ENCODE measurements around the gene RASA2.
"Not testable (repeated sequence)": the region's sequence is repeated elsewhere in the genome, so short reads cannot be mapped to it uniquely, and the experiment has no call there.

RASA2 gene

DNA sequence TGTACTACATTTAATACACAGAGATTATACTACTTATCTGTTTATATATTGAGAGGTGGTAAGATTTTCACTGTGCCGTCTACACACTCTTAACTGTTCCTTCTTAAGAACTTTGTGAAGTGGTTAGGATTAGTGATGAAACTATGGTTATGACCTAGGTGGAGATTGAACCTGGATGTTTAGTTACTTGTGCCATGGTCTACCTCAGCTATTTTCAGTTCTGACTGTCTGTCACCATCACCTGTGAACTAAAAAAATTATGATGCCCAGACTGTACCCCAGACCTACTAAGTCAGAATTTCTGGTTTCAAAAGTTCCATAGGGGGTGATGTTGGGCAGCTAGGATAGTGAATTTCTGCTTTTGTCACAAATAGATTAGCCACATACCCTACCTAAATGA is 6.4 kb downstream of the RASA2 start:
- H3K4me2 ChIP-seq = no peak overlapping the region
- peaks cover 12 to 63% (median 27%) of the 10 kb centered on the region in 10 experiments for H3K4me1 ChIP-seq
- H3K9ac ChIP-seq = no peak overlapping the region
- peaks cover 0 to 7% (median 0%) of the 10 kb centered on the region in 11 experiments; a peak in 3 of 22 replicates for H3K27me3 ChIP-seq
- TF ChIP-seq Cebpa-rat (IDR thresholded peaks at IDR 0.05) = no peak
- peaks cover 0 to 56% (median 7%) of the 10 kb centered on the region in 11 experiments; a peak in 8 of 22 replicates for H3K36me3 ChIP-seq
- H3K9me3 ChIP-seq (replicated peaks in 1 of 11) = peaks cover 0 to 31% (median 7%) of the 10 kb centered on the region in 11 experiments; a peak in 11 of 22 replicates
- H4K20me1 ChIP-seq = peaks cover 27 to 76% (median 48%) of the 10 kb centered on the region in 11 experiments; a peak in 20 of 22 replicates
- no peak overlapping the region for H3K27ac ChIP-seq
- no peak overlapping the region for H3K4me3 ChIP-seq

DNA sequence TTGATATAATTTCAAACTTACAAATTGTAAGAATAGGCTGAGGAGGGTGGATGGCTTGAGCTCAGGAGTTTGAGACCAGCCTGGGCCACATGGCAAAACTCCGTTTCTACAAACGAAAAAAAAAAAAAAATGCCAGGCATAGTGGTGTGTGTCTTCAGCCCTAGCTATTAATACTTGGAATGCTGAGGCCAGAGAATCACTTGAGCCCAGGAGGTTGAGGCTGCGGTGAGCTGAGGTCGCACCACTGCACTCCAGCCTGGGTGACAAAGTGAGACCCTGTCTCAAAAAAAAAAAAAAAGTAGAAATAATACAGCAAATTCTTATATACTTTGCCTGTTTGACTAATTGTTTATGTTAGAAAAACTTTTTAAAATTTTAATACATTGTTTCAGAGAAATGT is 10.8 kb downstream of the RASA2 start:
- Histone ChIP-seq H3K27ac (peak overlapping the region; percentile 76 to 90 (median 88); a peak in 17 of 22 replicates), H4K20me1 (peaks cover 0 to 46% (median 8%) of the 10 kb centered on the region in 11 experiments; a peak in 11 of 22 replicates), H3K4me1 (peaks cover 24 to 52% (median 31%) of the 10 kb centered on the region in 10 experiments), H3K9me3 (replicated peaks in 1 of 11) (peaks cover 0 to 67% (median 20%) of the 10 kb centered on the region in 11 experiments; a peak in 16 of 22 replicates), H3K4me2 (peak overlapping the region in 7 of 11 experiments; percentile 17 to 91 (median 37); a peak in 13 of 22 replicates), H3K36me3 (peaks cover 0 to 61% (median 16%) of the 10 kb centered on the region in 11 experiments; a peak in 14 of 22 replicates)
- not testable (repeated sequence) for H3K9ac ChIP-seq, H3K4me3 ChIP-seq, H3K27me3 ChIP-seq

DNA sequence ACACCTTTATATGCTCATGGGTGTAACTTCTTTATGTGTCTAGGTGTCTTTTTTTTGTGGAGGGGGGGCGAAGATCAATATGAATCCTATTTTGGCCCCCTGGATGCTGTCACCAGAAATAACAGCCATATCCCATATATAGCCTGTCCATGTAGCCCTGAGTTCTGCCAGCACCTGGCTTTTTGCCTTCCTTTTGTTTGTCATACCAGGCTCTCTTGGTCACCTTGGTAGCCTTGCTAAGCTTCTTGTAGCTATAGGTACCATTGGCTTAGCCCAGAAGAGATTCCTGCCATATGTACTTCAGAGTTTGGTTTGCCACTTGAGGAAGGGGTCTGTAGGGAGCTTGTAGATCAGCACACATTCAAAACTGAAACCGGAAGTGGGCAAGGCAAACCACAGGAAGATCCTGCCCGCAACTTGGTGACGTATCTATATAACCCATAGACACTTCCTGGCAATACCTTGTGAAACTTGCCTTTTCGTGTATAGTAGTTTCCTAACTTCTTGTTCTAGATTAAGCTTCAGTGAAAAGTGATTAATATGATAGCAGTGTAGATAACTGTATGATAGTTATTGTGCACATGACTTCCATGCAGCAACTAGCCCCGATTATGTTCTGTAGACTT is 11.9 kb downstream of the RASA2 start:
- Histone ChIP-seq H3K27ac (peak overlapping the region; percentile 76 to 90 (median 88)), H4K20me1 (peaks cover 0 to 46% (median 2%) of the 10 kb centered on the region in 11 experiments; a peak in 7 of 22 replicates), H3K9me3 (replicated peaks in 1 of 11) (peaks cover 0 to 74% (median 20%) of the 10 kb centered on the region in 11 experiments; a peak in 16 of 22 replicates), H3K27me3 (no peaks in the 10 kb centered on the region), H3K4me2 (peak overlapping the region; percentile 73 to 92 (median 82)), H3K4me1 (peaks cover 24 to 41% (median 31%) of the 10 kb centered on the region in 10 experiments), H3K36me3 (peaks cover 0 to 62% (median 27%) of the 10 kb centered on the region in 11 experiments; a peak in 14 of 22 replicates), H3K4me3 (peak overlapping the region in 9 of 10 experiments; percentile 8 to 47 (median 31); a peak in 12 of 20 replicates), H3K9ac (peak overlapping the region; percentile 38 to 70 (median 64); a peak in 19 of 22 replicates)
- peak in 10 of 11 experiments; percentile 40 to 90 (median 80); a peak in 18 of 22 replicates for TF ChIP-seq Cebpa-rat (IDR thresholded peaks at IDR 0.05)

DNA sequence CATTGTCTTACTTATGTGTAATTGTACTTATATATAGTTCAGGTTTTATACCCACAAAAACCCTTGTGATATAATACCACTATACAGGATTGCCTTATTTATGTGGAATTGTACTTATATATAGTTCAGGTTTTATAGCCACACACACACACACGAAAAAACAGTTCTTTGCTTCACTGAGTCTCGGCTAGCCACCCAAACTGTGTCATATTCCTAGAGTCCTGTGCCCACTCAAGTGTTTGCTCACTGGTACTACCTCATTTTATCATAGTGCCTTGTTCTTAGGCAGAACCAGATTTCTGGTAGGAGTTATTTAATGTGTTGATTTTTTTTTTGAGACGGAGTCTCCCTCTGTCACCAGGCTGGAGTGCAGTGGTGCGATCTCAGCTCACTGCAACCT is 12.5 kb downstream of the RASA2 start:
- peak overlapping the region in 9 of 10 experiments; percentile 1 to 44 (median 31); a peak in 11 of 20 replicates for H3K4me3 ChIP-seq
- peak overlapping the region; percentile 73 to 92 (median 82) for H3K4me2 ChIP-seq

DNA sequence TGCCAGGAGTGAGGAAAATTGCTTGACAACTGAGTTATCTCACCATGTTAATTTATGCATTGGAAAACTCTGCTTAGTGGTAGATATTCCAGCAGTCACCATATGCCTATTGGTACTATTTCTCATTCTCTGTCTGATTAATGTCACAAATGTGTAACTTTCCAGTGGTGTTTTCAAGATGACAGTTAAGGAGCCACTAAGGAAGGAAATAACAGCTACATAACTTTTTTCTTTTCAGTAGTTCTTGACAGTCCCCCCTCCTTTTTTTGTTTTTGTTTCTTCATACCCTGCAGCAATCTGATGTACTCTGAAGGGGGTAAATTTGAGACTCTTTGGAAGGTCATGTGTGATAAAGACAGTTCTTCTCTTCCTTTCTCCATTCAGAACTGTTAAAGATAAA is 13.1 kb downstream of the RASA2 start:
- Histone ChIP-seq H3K27me3 (no peaks in the 10 kb centered on the region), H4K20me1 (peaks cover 0 to 46% (median 0%) of the 10 kb centered on the region in 11 experiments; a peak in 9 of 22 replicates), H3K36me3 (peaks cover 0 to 65% (median 39%) of the 10 kb centered on the region in 11 experiments; a peak in 16 of 22 replicates), H3K4me3 (peak overlapping the region in 4 of 10 experiments; percentile 1 to 44 (median 32); a peak in 5 of 20 replicates), H3K27ac (peak overlapping the region; percentile 76 to 90 (median 88)), H3K9ac (peak overlapping the region in 3 of 11 experiments; percentile 54 to 70 (median 62); a peak in 7 of 22 replicates), H3K4me1 (peaks cover 24 to 41% (median 31%) of the 10 kb centered on the region in 10 experiments), H3K4me2 (peak overlapping the region; percentile 73 to 92 (median 82)), H3K9me3 (replicated peaks in 1 of 11) (peaks cover 0 to 70% (median 20%) of the 10 kb centered on the region in 11 experiments; a peak in 16 of 22 replicates)
- no peak for TF ChIP-seq Cebpa-rat (IDR thresholded peaks at IDR 0.05)

More for the DNA sequence above, 12.5 kb downstream of the RASA2 start:
- no peak for TF ChIP-seq Cebpa-rat (IDR thresholded peaks at IDR 0.05)
- Histone ChIP-seq H3K36me3 (peaks cover 0 to 62% (median 33%) of the 10 kb centered on the region in 11 experiments; a peak in 16 of 22 replicates), H3K27ac (peak overlapping the region; percentile 76 to 90 (median 88)), H4K20me1 (peaks cover 0 to 46% (median 0%) of the 10 kb centered on the region in 11 experiments; a peak in 6 of 22 replicates), H3K9me3 (replicated peaks in 1 of 11) (peaks cover 0 to 70% (median 20%) of the 10 kb centered on the region in 11 experiments; a peak in 16 of 22 replicates), H3K4me1 (peaks cover 24 to 41% (median 31%) of the 10 kb centered on the region in 10 experiments), H3K9ac (peak overlapping the region; percentile 38 to 70 (median 61); a peak in 20 of 22 replicates), H3K27me3 (no peaks in the 10 kb centered on the region)

DNA sequence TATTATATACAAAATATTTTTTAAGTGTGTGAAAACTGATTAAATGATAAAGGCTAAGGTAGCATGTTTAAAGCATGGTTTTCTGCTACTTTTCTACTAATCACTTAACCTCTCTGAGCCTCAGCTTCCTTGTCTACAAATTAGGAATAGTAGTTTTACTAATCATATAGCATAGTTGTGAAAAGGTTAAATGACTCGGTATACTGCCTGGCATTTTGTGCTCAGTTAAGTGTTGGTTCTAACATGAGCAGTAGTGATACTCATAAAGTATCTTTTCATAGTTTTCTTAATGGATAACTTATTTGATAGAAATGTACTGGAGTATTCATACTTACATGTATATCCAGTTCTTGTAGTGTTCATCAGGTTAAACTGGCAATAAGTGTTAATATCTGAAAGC is 13.6 kb downstream of the RASA2 start:
- H3K4me2 ChIP-seq = peak overlapping the region; percentile 73 to 92 (median 82); a peak in 17 of 22 replicates
- no peak overlapping the region for H3K9ac ChIP-seq
- TF ChIP-seq Cebpa-rat (IDR thresholded peaks at IDR 0.05) = no peak
- peak overlapping the region in 10 of 11 experiments; percentile 76 to 90 (median 88); a peak in 17 of 22 replicates for H3K27ac ChIP-seq
- H4K20me1 ChIP-seq = peaks cover 0 to 46% (median 0%) of the 10 kb centered on the region in 11 experiments; a peak in 9 of 22 replicates
- peaks cover 24 to 41% (median 31%) of the 10 kb centered on the region in 10 experiments for H3K4me1 ChIP-seq
- no peaks in the 10 kb centered on the region for H3K27me3 ChIP-seq
- H3K36me3 ChIP-seq = peaks cover 0 to 66% (median 41%) of the 10 kb centered on the region in 11 experiments; a peak in 16 of 22 replicates
- H3K4me3 ChIP-seq = no peak overlapping the region
- H3K9me3 ChIP-seq (replicated peaks in 1 of 11) = peaks cover 0 to 67% (median 19%) of the 10 kb centered on the region in 11 experiments; a peak in 16 of 22 replicates

DNA sequence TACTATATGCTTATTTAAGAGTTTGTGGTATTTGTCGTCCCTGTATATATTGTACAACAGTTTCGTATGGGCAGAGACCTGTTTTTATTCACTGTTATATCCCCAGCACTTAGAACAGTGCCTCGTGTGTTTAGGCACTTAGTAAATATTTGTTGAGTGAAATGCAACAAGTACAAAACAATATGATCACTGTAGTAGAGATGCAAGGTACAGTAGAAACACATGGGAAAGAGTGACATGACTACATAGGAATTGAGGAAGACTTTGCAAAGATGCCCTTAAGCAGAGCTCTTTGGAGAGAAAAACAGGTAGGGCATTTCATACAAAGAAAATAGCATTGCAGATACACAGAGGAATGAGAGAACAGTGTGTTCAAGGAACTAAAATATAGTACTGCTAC is 18.3 kb downstream of the RASA2 start:
- Histone ChIP-seq H3K4me3 (no peak overlapping the region), H3K9ac (no peak overlapping the region), H3K4me2 (no peak overlapping the region), H3K36me3 (peaks cover 0 to 90% (median 45%) of the 10 kb centered on the region in 11 experiments; a peak in 16 of 22 replicates), H3K9me3 (replicated peaks in 1 of 11) (peaks cover 0 to 51% (median 7%) of the 10 kb centered on the region in 11 experiments; a peak in 10 of 22 replicates), H3K4me1 (peaks cover 0 to 27% (median 5%) of the 10 kb centered on the region in 10 experiments; a peak in 16 of 20 replicates), H4K20me1 (peaks cover 0 to 89% (median 14%) of the 10 kb centered on the region in 11 experiments; a peak in 10 of 22 replicates), H3K27me3 (no peaks in the 10 kb centered on the region), H3K27ac (no peak overlapping the region)
- no peak for TF ChIP-seq Cebpa-rat (IDR thresholded peaks at IDR 0.05)

DNA sequence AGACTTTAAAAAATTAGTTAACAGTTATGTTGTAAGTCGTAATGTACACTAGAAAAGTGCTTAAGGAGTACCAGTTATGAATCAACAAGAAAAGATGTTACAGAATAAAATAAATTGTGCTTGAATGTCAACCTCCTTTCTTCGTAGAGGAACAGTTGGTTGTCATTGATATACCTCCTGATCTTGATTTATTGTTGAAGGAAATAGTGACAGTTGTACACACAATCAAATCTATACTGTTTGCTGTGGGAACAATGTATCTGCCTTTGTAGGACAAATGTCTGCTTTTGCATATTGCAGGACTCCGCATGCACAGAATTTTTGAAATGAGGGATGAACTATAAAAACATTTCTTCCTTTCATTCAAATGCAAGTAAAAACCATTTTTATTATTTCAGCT is 19.2 kb downstream of the RASA2 start:
- peaks cover 0 to 97% (median 16%) of the 10 kb centered on the region in 11 experiments; a peak in 11 of 22 replicates for H4K20me1 ChIP-seq
- peaks cover 0 to 27% (median 2%) of the 10 kb centered on the region in 10 experiments; a peak in 10 of 20 replicates for H3K4me1 ChIP-seq
- no peak for TF ChIP-seq Cebpa-rat (IDR thresholded peaks at IDR 0.05)

More for the DNA sequence above, 19.2 kb downstream of the RASA2 start:
- peaks cover 0 to 42% (median 4%) of the 10 kb centered on the region in 11 experiments; a peak in 9 of 22 replicates for H3K9me3 ChIP-seq (replicated peaks in 1 of 11)
- H3K27me3 ChIP-seq = no peaks in the 10 kb centered on the region
- H3K9ac ChIP-seq = no peak overlapping the region
- no peak overlapping the region for H3K27ac ChIP-seq
- H3K4me3 ChIP-seq = no peak overlapping the region
- no peak overlapping the region for H3K4me2 ChIP-seq
- peaks cover 0 to 89% (median 38%) of the 10 kb centered on the region in 11 experiments; a peak in 16 of 22 replicates for H3K36me3 ChIP-seq

Data from BLaER1 treated with 17β-estradiol and CSF1 and Interleukin-3, amounts not matched to agents 10 nM and 100 nM (cell line).